Measurements from ENCODE around the gene KIF2C. TPM values are rescaled to one million over a fixed set of nuclear protein-coding genes. Genes with fewer than 3 reads are reported as not detected.

The KIF2C gene
- total RNA-seq, 4 donors from 2014 or later: 2.5 to 8.3 (median 3.5) TPM

- peak overlapping the region in 1 of 4 donors; percentile 71 for H3K27ac ChIP-seq
- H3K36me3 ChIP-seq: no peaks in the 10 kb centered on the region
- no peaks in the 10 kb centered on the region for H3K27me3 ChIP-seq
- no peaks in the 10 kb centered on the region for H3K9me3 ChIP-seq
- TF ChIP-seq CTCF (IDR thresholded peaks at IDR 0.05) (no peak), POLR2A (IDR thresholded peaks at IDR 0.05) (no peak)
- H3K4me3 ChIP-seq: no peak overlapping the region
- no peak for DNase-seq
- H3K4me1 ChIP-seq: peaks cover 0 to 12% (median 6%) of the 10 kb centered on the region in 4 donors
Observed at GRCh38 chr1:44724296-44724954, 15.2 kb upstream of the KIF2C start.

GRCh38 chr1:44724955-44725698 lies 14.5 kb upstream of the KIF2C start:
- H3K9me3 ChIP-seq: no peaks in the 10 kb centered on the region
- no peak overlapping the region for H3K4me3 ChIP-seq
- no peak for DNase-seq
- H3K27me3 ChIP-seq: no peaks in the 10 kb centered on the region
- peaks cover 0 to 12% (median 6%) of the 10 kb centered on the region in 4 donors for H3K4me1 ChIP-seq
- H3K27ac ChIP-seq: no peak overlapping the region
- TF ChIP-seq POLR2A (IDR thresholded peaks at IDR 0.05) (no peak), CTCF (IDR thresholded peaks at IDR 0.05) (no peak)
- H3K36me3 ChIP-seq: no peaks in the 10 kb centered on the region

- peak; percentile 91 to 99 (median 96) for DNase-seq
- Histone ChIP-seq H3K4me3 (peak within 1 kb of the TSS; percentile 10 to 37 (median 24)), H3K36me3 (no peaks in the 10 kb centered on the region)
Observed at GRCh38 chr1:44730741-44731512, 8.7 kb upstream of the KIF2C start, which contains the start of gene RNU5D-1. TSS of gene RNU5D-1 (minus strand) at chr1:44731170.

GRCh38 chr1:44733365-44733764 lies 6.3 kb upstream of the KIF2C start:
- H3K27me3 ChIP-seq: no peaks in the 10 kb centered on the region
- no peaks in the 10 kb centered on the region for H3K9me3 ChIP-seq
- DNase-seq: no peak
- H3K4me1 ChIP-seq: peaks cover 0 to 10% (median 2%) of the 10 kb centered on the region in 4 donors
- TF ChIP-seq CTCF (IDR thresholded peaks at IDR 0.05) (no peak), POLR2A (IDR thresholded peaks at IDR 0.05) (no peak)
- H3K27ac ChIP-seq: peak overlapping the region in 1 of 4 donors; percentile 25
- H3K36me3 ChIP-seq: no peaks in the 10 kb centered on the region
- no peak overlapping the region for H3K4me3 ChIP-seq

More at GRCh38 chr1:44730741-44731512, 8.7 kb upstream of the KIF2C start, which contains the start of gene RNU5D-1:
- Histone ChIP-seq H3K9me3 (no peaks in the 10 kb centered on the region), H3K27ac (peak within 1 kb of the TSS; percentile 66 to 85 (median 82)), H3K4me1 (peaks cover 0 to 10% (median 2%) of the 10 kb centered on the region in 4 donors), H3K27me3 (no peaks in the 10 kb centered on the region)
- TF ChIP-seq CTCF (IDR thresholded peaks at IDR 0.05): peak; percentile 86 to 96 (median 88)
- peak; percentile 87 to 98 for TF ChIP-seq POLR2A (IDR thresholded peaks at IDR 0.05)

- Histone ChIP-seq H3K4me1 (peaks cover 0 to 10% (median 2%) of the 10 kb centered on the region in 4 donors), H3K36me3 (no peaks in the 10 kb centered on the region), H3K27me3 (no peaks in the 10 kb centered on the region), H3K4me3 (no peak overlapping the region), H3K27ac (peak overlapping the region in 1 of 4 donors; percentile 25), H3K9me3 (no peaks in the 10 kb centered on the region)
- no peak for DNase-seq
- TF ChIP-seq POLR2A (IDR thresholded peaks at IDR 0.05): no peak
- no peak for TF ChIP-seq CTCF (IDR thresholded peaks at IDR 0.05)
Observed at GRCh38 chr1:44733784-44734183, 5.9 kb upstream of the KIF2C start.
